ENCODE measurements around the gene GFOD1.
"Not testable (repeated sequence)": the region's sequence is repeated elsewhere in the genome, so short reads cannot be mapped to it uniquely, and the experiment has no call there.

The GFOD1 gene

DNA sequence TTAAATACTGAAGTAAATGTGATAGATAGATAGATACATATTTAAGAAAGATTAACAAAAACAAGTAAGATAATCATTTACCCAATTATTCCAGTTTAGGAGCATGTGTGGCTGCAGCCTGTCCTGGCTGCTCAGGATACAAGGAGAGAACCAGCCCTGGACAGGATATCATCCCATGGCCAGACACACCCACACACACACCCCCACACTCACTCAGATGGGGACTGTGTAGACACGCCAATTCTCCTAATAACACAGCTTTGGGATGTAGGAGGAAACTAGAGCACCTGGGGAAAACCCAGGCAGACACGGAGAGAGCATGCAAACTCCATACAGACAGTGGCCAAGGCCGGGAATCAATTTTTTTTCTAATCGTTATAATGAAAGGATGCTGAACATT lies 45.6 kb downstream of the GFOD1 start:
- DNase-seq (ENCODE audit: low spot score), result no peak

DNA sequence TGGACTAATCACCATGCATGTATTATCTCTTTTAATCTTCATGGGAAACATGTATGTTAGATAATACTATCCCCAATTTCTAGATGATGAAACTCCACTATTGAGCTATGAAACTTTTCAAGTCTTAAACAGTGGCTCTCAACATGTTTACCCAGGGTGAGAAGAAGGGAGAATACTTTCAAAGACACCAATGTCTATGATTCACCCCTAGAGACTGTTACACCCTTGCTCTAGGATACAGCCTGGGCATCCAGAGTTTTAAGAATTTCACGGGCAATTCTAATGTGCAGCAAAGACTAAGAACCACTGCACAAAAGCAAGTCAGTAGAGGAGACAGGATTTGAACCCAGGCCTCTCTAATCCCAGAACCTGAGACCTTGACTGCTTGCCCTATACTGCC lies 47.8 kb downstream of the GFOD1 start:
- no peak for DNase-seq (ENCODE audit: low spot score)

DNA sequence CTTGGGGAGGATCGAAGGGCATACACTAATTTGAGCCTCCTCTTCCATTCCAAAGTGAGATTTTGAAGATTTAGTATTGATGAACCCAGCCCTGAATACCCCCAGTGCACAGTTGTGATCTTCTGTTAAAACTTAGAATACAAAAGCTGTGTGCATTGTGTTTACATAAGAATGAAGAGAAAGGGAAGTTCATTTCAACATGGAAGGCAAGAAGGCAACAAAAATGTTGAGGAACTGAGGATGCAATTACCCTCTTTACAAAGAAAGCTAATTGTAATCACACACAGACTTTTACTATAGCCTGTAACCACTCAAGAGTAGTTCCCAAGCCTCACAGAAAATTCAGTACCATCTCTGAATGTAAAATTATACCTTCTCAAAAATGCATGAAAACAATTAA lies 49.3 kb downstream of the GFOD1 start:
- DNase-seq (ENCODE audit: low spot score), result no peak

DNA sequence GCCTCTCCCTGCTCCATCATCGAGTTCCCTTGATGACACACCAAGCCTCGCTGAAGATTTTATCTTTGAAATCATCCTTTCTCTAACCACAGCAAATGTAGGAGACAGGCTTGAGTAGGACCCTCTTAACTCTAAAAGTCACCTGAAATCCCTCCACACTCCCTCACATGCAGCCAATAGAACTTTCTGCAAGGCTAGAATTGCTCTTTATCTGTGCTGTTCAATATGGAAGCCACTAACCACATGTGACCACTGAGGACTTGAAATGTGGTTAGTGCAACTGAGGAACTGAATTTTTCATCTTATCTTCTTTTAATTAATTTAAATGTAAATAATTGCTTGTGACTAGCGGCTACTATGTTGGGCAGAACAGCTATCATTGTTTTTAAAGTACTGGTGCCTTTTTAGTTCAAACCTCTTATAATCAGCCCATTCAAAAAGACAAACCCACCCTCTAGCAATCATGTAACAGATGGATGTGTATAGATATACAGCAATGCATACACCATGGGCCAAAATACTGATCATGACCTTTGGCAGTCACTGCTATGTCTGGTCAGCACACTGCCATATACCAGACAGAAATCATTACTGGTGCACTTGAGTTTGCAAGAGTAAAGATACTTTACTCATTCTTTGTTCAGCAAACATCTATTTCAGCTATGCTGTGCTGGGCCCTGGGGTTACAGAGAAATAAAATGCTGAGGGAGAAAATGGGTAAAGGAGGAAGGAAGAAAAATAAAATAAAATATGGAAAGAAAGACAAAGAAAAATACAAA lies 50.0 kb downstream of the GFOD1 start:
- DNase-seq (ENCODE audit: low spot score), result no peak

DNA sequence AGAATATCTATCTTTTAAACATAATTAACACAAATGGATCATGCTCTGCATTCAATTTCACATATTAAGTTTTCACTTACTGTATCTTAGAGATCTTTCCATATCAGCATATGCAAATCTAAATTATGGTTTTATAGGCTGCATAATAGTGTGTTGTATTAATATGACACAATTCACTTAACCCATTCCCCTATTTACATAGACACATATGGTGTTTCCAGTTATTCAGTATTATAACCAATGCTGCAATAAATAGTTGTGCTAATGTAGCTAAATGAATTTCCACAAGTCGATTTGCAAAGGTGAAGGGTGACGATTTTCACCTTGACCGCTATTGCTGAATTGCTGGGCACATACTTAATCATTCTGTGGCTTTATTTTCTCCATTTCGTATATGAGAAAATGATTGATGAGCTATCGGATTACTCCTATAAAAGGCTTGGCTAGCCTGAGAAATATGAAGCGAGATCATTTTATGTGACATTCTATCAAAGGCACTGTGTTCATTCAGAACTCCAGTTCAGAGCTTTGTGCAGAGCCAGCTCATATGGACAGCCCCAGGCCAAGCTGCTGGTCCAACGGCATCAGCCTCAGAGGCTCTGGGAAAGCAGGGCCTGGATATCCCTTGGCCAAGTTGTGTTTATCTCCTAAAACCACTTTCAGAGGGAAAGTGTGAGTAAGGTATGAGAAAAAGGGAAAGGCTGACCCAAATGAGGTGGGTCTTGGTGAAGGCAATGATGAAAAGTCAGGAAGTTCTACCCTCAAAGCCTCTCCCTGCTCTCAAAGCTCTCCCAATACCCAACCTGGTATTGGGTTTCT lies 50.8 kb downstream of the GFOD1 start:
- no peak for DNase-seq (ENCODE audit: low spot score)

DNA sequence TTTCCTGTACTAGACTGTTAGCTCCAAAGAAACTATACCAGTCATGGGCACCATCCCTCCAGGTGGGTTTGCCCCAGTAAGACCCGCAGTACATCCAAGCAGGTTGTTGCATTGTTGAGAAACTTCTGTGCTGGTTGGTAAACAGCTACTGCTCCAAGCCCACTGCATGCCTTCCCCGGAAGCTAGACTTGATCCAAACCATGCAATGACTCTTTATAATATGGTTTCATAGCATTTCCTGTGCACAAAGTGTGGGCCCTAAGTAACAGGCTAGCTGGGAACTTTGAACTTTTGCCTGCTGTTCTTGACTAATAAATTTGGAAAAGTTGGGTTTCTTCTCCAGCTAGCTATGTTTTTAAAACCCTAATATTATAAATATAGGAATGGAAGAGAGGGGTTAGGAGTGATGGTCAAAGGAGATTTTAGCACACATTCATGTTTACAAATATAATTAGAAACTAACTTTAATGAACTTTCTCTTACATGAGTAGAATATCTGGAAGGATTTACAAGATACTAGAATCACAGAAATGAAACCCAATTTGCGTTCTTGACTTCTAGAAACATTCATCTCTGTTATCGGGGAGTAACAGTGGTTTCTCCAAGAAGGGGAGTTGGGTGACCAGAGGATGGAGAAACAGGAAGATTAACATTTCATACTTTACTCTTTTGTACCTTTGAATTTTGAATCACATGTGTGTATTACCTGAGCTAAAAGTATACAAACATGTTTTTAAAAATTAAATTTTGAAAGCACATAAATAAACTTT lies 51.7 kb downstream of the GFOD1 start:
- DNase-seq (ENCODE audit: low spot score), result no peak

DNA sequence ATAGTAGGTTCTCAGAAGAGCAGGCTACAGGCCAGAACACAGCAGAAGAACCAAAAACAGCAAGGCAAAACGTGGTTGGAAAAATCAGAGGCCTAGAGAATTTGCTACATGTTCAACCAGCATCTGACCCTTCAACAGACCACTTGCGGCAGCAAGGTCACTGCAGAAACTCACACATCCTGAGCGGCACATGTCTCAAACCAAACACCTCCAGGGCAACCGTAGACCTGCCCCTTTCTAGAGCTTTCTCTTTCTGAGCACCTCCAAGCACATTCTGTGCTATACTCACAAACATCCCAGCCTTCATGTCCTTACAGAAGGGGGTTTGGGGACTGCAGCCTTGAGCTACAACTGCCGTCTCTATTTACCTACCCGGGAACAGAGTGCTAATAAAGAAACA lies 52.6 kb downstream of the GFOD1 start:
- DNase-seq (ENCODE audit: low spot score), result no peak

DNA sequence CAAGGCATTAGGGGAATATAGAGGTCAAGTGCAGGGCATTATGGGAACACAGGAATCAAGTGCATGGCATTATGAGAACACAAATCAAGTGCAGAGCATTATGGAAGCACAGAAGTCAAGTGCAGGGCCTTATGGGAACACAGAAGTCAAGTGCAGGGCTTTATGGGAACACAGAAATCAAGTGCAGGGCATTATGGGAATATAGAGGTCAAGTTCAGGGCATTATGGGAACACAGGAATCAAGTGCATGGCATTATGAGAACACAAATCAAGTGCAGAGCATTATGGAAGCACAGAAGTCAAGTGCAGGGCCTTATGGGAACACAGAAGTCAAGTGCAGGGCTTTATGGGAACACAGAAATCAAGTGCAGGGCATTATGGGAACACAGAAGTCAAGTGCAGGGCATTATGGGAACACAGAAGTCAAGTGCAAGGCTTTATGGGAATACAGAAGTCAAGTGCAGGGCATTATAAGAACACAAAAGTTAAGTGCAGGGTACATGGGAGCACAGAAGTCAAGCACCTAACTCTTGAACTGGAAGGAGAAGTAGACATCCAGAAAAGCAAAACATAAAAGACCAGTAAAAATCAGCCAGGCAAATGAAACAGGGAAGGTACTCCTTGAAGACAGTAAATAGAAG lies 53.1 kb downstream of the GFOD1 start:
- not testable (repeated sequence) for DNase-seq (ENCODE audit: low spot score)

DNA sequence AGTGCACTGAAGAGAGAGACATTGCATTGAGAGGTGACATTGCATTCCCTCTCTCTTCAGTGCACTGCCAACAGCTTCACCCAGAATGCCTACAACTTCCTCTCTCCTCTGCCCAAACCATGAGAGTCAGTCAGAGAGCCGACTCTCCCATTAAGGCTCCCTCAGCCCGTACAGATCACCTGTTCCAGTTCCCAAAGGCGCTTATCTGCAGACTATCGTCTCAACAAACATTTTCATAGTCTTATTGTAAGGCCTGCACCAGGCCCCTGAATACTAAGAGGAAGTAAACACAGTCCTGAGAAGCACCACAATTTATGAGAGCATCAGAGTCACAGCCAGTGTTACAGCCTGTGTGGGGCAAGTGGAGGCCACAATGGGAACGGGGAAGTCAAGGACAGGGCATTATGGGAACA lies 53.7 kb downstream of the GFOD1 start:
- no peak for DNase-seq (ENCODE audit: low spot score)

DNA sequence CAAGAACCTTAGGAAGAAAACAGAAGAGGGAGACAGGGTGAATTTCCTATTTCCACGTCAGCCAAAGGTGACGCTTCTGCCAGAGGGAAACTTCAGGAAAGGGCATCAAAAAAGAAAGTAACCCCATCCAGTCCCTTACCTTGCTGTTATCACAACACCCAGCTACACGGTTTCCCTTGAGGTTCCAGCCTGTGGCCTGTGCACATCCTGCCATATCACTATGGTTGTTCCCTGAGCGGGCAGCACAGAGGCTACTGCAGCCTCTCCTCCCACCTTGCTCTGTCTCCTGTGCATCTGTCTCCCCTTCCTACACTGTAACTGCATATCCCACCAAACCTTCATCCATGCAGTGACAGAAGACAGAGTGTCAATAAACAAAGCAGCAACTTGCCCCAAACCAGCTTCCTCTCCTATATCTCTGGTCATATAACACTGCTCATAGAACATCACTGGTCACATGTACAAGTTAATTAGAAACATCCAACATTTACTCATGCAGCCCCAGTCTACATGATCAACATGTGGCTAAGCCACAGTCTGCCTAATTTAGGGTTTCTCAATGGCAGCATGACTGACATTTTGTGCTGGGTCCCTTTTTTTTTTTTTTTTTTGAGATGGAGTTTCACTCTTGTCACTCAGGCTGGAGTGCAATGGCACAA lies 54.7 kb downstream of the GFOD1 start:
- no peak for DNase-seq (ENCODE audit: low spot score)

DNA sequence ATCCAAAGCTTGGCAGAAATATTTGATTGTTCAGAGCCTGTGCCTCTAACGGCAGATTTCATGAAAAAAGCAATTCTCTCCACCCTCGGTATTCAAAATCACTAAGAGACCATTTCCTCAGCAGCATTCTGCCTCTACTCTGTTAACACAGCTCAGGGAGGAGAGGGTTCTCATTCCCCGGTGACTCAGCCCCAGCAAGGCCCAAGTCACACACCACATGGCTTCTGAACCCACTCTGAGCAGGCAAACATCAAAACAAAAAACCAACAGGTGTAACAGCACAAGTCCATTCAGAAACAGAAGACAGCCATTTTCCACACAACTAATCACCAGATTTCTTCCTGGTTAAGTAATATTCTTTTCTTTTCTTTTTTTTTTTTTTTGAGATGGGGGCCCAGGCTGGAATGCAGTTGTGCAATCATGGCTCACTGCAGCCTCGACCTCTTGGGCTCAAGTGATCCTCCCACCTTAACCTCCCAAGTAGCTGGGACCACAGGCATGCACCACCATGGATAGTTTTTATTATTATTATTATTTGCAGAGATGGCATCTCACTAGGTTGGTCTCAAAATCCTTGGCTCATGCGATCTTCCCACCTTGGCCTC lies 55.4 kb downstream of the GFOD1 start:
- no peak for DNase-seq (ENCODE audit: low spot score)

DNA sequence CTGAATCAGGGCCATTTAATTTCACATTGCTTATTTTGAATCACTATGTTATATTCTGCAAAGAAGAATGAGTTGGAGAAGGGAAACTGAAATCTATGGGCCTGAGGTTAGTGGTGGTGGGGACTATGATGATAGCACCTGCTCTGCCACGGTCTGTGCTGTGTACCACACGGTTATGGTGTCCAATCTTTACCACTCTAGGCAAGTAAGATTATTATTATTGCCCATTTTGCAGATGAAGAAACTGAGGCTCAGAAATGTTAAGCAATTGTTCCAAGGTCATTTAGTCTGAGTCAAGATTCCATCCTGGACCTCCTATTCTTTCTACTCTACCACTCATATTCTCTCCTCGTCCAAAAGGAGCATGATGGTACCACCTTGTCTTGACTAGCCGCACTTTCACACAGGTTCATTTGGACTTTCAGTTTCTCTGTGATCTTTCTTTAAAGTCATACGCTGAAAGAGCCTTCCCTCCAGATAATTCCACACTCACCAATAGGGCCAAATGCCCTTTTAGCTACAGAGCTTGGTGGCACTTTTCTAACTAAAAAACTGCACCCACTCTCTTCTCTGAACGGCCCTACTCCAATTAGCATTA lies 56.2 kb downstream of the GFOD1 start:
- no peak for DNase-seq (ENCODE audit: low spot score)

DNA sequence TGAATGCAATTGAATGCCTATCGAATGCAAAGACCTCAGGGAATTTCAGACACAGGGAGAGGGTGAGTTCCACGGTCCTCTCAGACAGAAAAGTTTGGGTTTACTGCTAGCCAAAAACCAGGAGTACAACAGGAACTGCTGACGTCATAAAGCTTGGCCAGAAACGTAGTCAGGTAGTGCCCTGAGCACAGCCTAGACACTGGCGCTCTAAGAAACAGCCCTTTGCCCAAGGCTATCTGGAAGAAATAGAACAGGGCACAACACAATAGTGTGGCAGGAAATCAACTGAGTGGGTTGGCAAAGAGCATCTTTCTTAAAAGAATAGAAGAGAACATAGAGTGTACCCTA lies 58.0 kb downstream of the GFOD1 start:
- DNase-seq (ENCODE audit: low spot score), result no peak

DNA sequence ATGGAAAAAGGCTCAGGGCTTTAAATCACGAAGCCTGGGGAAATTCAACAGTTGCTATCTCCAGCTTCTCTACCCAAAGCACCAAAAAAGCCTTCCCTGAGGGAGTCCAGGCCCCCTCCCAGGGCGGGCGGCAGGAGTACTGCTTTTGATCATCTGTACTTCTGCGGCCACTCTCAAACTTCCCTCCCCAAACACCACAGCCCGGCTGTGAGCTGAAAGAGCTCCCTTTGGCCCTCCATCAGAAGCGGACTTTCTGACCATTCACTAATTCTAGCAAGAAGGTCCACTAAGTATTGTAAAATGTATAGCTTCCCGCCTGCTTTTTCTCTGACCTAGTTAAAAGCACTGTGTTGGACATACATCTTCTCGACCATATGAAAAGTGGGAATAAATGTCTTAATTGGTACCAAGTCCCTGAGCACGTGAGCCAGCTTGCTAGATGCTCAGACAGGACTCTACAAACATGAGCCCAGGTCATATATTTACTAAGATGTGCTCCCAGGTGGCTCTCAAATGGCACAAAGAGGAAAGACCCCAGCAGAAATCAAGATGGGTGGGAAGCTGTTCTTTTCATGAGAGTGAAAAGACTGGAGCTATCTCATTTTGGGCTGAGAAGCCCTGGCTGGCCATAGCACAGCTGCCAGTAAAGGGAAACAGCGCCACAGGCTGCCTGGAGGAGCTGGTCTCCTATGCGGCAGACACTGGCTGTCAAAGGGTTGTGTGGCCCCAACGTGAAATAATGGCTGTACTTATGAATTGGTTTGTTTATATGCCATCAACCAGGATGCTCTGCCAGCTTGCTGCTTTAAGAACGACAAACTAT lies 58.6 kb downstream of the GFOD1 start:
- DNase-seq (ENCODE audit: low spot score), result no peak

DNA sequence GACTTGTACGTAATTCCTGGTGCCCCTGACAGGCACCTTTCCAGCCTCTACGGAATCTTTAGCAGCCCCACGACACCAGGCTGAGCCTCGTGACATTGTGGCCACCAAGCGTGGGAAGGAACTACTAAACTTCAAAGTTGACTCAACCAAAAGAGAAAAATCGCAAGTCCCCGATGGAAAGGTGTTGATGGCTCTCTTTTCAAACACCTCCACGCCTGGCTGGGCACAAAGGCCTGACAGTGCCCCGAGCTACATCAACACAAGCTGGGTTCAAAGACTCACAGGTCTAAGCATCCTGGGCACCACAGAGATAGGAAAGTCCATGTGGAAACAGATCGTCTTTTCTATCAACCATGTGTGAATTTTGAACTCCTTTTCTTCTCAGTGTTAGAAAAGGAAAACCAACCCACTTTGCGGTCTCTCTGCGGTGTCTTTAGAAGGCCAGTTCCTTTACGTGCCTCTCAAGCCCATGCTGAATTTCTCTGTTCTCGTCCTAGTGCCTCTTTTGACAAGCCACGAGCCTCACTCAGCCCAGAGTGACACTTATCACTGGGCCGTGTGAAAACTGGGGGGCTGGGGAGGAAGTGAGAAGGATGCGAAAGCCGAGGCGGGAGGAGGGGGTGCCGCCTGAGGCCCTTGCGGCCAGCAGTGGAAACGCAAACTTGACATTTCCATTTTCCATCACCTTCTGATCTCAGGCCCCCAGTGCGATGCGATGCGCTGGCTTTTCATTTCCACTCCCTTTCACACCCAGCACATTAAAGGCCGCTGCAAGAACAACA lies 59.4 kb downstream of the GFOD1 start:
- DNase-seq (ENCODE audit: low spot score), result no peak

DNA sequence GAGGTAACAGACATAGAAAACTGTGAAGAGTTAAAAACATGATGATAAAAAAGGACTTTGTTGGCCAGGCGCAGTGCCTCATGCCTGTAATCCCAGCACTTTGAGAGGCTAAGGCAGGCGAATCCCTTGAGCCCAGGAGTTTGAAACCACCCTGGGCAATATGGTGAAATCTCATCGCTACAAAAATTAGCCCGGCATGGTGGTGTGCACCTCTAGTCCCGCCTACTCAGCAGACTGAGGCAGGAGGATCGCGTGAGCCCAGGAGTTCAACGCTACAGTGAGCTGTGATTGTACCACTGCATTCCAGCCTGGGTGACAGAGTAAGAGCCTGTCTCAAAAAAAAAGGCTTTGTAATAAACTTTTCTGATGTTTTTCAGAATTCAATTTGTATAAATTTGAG lies 60.1 kb downstream of the GFOD1 start:
- no peak for DNase-seq (ENCODE audit: low spot score)

DNA sequence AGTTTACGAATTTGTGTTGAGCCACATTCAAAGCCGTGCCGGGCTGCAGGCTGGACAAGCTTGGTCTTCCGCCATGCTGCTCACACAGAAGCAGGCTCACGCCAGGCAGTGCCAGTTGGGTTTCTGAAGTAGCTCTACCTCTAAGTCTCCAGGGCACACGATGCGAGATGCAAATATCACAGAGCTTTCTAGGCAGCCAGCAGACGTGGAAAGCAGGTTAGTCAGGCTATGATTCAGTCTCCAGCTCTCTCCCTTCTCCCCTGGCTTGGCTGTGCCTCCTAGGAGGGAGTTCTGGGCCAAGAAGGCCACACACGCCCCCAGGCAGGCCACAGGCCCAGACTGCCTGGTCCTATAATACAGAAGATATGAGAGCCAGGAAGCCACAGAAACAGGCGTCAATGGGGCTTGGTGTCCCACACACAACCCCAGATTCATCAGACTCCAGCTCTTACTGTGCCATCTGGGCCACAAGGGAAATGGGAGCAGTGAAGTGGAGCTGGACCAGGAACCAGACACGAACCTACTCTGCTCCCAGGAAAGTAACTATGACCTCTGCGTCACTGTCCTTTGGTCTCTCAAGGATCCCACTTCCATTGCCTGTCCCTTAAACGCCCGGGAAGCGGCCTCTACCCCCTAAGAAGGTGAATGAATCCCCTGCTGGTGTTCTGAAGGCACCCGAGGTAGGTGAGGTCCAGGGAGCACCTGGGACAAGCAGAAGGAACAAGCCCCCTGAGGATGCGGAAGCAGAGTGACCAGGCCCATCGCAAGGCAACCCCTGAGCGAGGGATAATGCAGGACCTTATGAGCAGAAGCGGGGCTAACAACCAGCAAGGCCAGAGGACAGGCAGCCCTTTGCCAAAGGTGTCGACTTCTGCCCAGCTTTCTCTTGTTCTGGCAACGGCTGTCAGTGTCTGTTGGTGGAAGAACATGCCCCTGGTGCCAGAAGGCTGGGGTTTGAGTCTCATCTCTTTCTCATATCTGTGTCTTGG lies 61.2 kb downstream of the GFOD1 start:
- DNase-seq (ENCODE audit: low spot score), result no peak

DNA sequence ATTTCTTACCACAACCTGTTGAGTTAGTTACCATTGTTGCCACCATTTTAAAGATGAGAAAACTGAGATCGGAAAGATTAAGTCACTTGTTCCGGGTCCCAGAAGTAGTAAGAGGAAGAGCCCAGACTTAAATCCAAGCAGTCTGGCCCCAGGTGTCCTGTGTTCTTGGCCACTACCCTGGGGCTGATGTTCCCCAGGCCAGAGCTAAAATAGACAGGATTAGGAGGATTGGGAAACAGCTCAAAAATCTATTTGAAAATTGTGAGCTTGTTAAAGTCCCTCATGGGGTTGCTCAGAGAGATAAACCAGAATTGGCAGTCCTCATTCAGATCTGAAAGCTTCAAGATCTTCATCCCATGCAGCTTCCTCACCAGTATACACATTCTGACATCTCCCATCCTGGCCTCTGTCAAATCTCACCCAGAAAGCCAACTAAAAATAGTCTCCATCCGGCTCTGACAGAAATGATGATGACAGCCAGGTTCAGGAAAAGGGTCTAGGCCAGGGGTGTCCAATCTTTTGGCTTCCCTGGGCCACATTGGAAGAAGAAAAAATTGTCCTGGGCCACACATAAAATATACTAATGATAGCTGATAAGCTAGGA lies 62.0 kb downstream of the GFOD1 start:
- no peak for DNase-seq (ENCODE audit: low spot score)
